CD4-positive, alpha-beta T cell treated with Interleukin-4 for 4 hours (primary cell): ENCODE results near the gene SENP6.
"Not testable (repeated sequence)": the region's sequence is repeated elsewhere in the genome, so short reads cannot be mapped to it uniquely, and the experiment has no call there.

ENCODE experiments used
- DNase-seq: peaks from one replicate; pipeline ENCODE4 v3.0.0-alpha.2; 2020

Gene SENP6

DNA sequence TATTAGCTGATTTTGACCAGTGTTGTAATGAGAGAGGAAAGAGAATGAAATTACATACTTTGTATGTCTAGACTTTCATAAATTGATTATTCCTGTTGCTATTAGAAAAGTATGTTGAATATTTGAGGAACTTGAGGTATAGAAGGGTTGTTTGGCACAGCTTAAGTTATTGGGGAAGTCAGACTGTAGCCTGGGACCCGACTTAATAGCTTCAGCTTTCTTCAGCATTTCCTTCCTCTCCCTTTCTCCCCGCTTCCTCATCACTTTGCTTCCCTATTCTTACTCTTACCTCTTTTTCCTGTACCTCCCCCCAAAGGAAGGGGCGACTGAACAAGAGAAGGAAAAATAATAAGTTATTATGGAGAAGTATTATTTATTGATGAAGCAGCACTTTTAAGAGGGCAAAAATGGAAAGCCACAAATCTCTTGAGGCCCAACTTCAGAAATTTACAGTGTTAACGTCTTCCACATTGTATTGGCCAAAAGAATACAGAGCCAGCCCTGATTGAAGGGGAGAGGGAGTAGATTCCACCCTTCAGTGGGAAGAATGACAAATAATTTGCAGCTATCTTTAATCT lies 7.4 kb downstream of the SENP6 start:
- DNase-seq, result no peak

DNA sequence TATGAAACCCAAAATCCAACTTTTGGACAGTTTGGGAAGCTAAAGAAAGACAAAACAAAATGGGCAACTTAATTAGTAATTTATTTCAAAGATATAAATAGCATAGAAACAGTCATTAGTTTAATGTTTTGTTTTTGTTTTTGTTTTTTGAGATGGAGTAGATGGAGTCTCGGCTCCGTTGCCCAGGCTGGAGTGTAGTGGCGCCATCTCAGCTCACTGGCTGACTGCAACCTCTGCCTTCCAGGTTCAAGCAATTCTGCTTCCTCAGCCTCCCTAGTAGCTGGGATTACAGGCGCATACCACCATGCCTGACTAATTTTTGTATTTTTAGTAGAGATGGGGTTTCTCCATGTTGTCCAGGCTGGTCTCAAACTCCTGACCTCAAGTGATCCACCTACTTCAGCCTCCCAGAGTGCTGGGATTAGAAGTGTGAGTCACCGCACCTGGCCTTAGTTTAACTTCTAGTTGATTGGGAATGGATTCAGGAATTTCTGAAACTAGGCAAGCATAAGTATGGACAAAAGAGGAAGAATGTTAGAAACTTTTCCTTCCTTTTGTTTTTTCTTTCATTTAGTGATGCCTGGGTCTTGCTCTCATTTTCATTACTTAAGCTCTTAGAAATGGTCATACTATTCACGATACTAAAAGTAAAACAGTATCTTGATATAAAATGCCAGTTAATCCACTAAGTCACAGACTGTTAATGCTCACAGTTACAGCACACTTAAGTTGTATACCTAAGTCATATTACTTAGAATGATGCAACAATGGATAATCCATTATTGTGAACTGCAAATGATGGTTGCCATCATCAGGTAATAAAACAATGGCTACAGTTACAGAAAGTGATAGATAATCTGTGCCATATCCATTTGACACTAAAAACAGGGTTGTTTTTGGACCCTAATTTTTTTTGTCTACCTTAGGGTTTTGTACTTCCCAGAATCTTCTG lies 8.2 kb downstream of the SENP6 start:
- DNase-seq, result no peak

DNA sequence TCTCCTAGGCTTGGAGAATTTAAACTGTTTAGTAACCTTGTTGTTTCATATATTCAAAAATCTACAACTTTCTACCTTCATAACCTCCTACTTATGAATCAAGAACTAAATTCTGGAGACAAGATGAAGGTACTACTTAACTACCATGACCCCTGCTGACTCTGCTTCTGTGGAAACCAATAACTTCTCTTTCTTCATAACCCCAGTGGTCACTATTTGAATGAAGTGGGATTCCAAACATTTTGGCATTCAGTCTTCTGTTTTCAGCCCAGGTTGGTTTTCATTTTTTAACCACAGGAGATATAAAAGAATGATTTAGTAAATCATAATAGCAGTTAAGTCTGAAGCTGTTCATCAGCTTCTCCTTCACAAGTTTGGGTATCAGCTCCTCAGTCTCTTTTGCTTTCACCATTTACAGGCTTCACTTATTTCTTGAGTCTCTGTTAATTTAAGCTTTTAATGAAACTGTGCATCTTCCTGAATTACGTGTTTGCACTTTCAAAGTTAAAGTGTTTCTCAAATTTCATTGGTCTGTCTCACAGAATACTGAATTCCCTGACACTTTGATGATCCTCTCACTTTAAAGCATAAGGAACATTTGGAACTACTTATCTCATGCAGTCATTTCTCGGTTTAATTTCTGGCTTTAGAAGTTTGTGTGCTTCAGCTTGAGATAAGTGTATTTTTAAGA lies 9.5 kb downstream of the SENP6 start:
- no peak for DNase-seq

DNA sequence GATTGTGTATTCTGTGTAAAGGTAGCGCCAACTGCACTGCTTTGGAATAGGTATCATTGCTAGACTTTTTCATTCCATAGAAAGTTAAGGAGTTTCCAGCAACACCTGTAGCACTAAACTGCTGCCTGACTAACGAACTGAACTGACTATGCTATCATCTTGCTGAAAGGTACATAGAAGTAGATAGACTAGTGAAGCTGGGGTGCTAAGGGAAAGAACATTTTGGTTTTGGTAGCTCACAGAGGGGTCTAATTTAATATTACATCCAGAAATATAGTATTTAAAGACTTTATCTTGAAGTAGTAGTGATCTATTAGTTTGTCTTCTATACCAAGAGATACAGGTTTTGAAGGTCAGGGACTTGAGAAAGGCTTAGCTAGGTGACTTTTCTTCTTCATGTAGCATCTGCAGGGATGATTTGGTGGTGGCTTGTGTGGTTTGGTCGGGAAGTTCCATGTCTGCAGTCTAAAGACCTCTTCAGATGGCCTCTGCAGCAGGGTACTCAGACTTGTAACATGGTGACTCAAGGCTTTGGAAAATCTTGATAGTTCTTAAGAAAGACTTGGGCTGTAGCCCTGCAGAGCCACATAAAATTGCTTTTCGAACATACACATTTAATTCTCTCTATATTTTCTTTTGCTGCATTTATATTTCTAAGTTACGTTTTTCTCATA lies 10.2 kb downstream of the SENP6 start:
- peak; percentile 64 for DNase-seq

DNA sequence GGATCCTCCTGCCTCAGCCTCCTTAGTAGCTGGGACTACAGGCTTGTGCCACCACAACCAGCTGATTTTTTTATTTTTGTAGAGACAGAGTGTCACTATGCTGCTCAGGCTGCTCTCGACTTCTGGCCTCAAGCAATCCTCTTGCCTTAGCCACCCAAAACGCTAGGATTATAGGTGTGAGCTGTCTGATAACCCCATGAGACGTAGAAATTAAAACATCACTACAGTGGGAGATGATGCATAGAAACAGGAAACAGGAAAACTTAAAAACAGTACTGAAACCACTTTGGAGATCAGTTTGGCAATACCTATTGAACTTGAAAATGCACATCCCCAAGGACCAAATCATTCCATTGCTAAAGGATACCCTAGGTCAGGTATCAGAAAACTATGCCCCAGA lies 10.8 kb downstream of the SENP6 start:
- DNase-seq, result no peak

DNA sequence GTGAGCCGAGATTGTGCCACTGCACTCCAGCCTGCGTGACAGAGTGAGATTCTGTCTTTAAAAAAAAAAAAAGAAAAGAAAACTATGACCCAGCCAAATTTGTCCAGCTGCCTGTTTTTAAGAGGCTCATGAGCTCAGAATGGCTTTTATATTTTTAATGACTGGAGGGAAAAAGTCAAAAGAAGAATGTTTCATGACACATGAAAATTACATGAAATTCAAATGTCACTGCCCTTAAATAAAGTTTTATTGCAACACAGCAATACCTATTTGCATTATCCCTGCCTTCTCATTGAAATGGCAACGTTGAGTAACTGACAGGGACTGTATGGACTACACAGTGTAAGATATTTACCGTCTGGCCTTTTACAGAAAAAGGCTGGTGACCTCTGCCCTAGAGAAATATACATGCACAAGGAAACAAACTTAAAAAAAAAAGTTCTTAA lies 11.4 kb downstream of the SENP6 start:
- no peak for DNase-seq

DNA sequence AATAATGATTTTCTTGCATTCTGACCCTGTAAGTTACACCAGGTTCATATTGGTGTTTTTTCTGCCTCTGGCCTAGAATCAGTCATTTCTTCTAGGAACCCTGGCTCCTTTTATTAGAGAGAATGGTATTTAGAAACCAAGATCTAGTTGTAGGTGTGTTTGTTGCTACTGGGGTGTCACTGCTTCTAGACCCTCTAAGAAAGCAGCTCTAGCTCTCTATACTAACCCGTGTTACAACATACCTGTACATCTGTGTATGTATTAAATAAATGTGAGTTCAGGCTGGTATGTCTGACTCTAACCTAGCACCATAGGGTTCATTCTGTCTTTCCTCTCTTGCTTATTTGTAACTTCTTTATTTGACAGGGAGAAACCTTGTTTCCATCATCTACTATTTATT lies 16.8 kb downstream of the SENP6 start:
- no peak for DNase-seq

DNA sequence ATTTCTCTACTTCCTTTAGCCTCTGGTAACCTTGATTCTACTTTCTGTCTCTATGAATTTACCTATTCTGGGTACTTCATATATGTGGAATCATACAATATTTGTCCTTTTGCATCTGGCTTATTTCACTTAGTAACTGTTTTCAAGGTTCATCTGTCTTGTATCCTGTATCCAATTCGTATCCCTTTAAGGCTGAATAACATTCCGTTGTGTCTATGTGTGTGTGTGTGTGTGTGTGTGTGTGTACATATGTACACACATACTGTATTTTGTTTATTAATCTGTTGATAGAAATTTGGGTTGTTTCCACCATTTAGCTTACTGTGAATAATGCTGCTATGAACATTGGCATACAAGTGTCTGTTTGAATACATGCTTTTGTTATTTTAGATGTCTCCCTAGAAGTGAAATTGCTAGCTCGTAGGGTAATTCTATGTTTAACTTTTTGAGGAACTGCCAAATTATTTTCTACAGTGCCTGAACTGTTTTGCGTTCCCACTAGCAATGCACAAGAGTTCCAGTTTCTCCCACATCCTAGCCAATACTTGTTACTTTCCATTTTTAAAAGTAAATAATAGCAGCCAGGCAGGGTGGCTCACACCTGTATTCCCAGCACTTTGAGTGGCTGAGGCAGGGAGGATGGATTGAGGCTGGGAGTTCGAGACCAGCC lies 17.7 kb downstream of the SENP6 start:
- DNase-seq, result no peak

DNA sequence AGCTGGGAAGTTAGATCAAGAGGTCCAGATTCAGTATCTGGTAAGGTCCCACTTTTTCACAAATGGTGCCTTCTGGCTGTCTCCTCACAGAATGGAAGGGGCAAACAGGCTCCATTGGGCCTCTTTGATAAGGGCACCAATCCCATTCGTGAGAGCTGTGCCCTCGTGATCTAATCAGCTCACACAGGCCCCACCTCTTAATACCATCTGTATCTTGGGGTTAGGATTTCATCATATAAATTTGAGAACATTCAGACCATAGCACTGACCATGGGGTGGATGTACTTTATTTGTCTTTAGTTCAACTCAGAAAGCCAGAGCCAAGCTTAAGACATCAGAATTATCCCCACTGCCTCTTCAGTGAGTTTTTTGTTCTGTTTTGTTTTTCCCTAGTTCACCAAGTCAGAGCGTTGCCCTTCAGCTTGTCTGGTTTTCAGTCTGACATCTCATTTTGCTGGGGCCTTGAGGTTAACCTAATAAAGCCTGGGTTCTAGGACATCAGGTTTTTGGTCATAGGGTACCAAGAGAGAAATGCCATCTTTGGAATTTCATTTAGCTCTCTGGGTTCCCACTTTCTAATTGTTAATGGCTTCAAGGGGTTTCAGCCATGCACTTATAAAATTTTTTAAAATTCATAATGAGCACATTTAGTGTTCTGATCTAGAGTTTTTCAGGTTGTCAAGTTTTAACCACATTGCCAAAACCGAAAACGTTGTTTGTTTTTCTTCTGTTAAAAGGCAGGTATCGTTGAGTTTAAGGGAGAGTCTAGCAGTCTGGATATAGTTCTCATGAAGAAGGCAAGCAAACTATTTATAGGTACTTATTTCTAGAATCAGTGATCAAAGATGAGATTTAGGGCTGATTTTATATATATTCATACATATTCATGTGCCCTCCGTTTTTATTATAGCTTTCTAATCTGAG lies 19.0 kb downstream of the SENP6 start:
- DNase-seq, result no peak

DNA sequence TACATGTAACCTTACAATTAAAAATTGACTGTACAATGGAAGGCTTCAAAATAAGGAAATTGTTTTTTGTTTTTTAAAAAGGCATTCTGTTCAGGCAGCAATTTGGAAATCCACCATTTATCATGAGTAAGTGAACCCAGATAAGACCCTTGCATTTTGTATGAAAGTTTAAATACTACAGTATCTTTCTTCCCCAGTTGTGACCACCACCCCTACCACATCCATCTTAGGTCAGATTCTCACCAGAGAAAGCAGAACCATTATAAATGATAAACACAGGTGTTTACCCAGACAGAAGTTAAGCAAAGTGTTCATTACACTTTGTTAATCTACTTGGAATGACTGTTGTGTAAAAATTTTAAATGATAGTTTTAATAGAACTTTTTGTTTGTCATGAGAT lies 20.2 kb downstream of the SENP6 start:
- no peak for DNase-seq

DNA sequence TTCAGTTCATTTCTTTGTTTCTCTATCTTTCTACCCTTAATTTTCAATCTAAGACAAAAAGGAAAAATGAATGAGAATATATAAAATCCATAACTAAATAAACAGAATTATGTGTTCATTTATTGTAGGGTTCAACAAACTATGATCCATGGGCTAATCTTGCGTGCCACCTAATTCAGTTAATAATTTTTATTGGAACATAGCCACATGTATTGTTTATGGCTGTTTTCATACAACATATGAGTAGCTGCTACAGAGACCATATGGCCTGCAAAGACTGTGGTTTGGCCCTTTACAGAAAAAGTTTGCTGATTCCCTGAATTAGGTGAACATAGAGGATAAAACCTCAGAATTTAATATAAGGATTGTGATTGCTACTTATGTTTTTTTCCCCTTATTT lies 21.8 kb downstream of the SENP6 start:
- no peak for DNase-seq

DNA sequence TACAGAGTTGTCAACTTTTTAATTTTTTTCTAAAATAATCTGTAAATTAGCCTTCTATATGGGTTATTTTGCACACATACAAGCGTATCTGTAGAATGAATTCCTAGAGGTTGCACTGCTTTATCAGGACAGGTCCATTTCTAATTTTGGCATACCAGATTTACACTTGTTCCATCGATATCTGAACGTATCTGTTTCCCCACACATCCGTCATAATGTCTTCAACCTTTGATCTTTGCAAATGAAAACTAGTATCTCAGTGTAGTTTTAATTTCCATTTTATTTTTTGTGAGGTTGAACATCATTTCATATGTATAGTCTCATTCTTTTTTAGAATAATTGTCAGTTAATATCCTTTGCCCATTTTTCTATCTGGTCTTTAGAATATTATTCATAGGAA lies 22.7 kb downstream of the SENP6 start:
- DNase-seq, result no peak

DNA sequence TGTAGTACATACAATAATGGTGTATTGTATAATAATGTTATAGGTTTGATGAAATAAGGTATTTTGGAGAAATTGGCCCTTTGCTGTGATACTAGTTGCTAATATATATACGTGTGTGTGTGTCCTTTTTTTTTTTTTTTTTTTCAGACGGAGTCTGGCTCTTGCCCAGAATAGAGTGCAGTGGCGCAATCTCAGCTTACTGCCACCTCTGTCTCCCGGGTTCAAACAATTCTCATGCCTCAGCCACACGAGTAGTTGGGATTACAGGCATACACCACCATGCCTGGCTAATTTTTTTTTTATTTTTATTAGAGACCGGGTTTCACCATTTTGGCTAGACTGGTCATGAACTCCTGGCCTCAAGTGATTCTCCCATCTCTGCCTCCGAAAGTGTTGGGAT lies 23.3 kb downstream of the SENP6 start:
- DNase-seq, result no peak

DNA sequence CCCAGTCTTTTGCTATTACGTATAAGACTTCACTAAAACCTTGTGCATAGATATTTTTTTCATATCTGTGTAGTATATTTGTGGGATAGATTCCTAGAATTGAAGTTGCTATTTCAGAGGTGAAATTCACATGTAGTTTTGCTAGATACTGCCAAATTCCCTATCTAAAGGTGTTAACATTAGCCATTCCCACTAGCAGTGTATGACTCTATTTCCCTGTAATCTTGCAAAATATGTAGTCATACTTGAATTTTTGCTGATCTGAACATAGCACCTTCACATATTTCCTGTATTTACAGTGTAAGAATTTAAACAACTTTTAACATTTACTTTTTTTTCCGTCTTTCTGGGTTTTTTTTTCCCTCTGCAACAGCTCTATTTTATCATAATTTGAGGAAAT lies 24.9 kb downstream of the SENP6 start:
- no peak for DNase-seq

DNA sequence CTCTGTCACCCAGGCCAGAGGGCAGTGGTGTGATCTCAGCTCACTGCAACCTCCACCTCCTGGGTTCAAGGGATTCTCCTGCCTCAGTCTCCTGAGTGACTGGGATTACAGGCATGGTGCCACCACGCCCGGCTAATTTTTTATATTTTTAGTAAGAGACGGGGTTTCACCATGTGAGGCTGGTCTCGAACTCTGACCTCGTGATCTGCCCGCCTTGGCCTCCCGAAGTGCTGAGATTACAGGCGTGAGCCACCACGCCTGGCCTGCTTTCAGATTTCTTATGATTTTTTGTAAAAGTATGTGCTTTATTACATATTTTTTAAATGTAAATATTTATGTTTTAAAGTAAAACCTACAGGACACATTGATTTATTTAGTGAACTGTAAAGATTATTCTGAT lies 26.0 kb downstream of the SENP6 start:
- not testable (repeated sequence) for DNase-seq

DNA sequence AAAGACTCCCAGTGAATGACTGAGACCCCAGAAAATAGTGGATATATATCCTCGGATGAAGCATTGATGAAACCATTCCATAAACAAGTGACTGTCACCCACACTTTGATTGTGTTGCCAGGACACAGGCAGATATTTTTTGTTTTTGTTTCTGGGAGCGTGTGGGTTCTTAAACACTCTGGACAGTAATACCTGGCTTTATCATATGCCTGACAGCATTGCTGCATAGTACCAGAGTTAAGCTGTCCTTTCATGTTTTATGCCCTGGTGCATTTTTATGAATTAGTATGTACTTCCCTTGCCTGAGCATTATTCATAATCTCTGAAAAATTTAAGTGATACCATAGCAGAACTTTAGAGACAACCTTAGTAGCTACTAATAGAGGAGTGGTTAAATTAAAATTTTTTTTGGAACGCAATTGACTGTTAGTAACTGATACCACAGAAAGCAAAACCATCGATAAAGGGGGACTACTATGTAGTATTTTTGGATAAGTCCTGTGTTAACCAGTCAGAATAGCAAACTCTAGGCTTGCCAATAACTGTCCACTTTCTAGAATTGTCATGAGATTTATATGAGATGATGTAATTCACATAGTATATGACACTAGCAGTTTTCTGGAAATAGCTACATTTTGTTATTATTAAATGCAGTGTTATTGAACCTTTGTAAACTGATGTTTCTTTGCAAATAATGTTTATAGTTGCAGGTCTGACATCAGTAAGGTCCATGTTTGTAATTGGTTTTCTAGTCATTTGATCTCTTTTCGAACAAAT lies 30.4 kb downstream of the SENP6 start:
- DNase-seq, result no peak

DNA sequence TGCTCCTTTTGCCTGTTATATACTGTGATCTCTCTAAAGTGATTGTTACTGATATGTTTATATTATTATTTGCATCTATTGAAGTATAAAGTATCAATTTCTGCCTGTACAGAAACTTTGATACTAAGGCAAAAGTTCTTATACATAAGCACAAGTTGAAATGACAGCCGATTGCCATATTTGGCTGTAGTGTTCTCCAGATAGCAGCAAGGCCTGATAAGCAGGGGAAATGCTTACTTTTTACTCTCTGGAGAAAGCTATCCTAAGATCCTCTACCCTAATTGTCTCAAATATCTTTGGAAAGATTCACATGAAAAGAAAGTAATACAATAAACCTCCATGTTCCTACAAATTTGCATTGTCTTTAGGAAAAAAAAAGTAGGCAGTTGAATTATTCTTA lies 31.4 kb downstream of the SENP6 start:
- no peak for DNase-seq

DNA sequence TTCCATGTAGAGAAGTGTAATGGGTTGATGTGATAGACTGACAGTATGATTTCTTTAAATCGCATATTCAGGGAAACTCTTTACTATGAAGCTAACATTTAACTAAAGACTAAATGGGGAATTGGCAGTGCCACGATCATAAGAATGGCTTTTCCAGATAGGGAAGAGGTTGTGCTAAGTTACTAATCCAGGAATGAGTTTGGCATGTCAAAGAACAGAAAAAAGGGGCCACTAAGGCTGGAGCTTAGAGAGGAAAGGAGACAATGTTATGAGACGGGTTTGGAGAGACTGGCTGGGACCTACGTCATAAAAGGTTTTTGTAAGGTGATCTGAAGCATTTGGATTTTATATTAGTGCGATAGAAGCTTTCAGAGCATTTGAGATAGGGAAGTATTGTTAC lies 40.6 kb downstream of the SENP6 start:
- no peak for DNase-seq

DNA sequence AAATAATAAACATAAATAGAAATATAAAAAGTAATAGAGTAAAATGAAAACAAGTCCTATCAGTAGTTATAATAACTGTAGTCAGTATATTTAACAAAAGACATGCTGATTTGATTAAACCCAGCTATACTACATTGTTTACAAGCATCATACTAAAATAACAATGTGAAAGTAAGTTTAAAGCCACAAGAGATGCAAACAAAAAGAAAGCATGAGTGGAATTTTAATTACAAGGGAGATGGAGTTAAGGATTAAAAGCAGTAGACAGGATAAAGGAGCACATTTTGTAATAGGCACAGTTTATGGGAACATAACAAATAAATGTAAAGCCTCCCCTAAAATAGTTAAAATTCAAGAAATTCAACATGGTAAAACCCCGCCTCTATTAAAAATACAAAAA lies 41.5 kb downstream of the SENP6 start:
- DNase-seq, result no peak

DNA sequence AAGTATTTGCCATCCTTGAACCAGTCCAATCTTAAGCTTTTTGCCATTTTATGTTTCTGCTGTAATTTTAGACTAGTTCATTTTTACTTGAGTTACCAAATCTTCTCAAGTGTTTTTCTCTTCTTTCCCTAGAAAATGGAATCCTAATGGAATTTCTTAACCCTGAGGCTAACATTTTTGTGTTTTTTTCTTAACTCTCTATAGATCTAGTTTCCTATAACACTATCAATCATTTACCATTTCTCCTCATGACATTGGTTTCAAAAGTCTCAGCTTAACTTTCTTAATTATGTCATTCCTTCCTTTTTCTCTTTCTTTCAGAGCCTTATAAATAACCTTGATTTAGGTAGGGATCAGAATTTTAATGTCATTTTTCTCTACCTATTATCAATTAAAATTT lies 54.8 kb downstream of the SENP6 start:
- DNase-seq, result no peak

DNA sequence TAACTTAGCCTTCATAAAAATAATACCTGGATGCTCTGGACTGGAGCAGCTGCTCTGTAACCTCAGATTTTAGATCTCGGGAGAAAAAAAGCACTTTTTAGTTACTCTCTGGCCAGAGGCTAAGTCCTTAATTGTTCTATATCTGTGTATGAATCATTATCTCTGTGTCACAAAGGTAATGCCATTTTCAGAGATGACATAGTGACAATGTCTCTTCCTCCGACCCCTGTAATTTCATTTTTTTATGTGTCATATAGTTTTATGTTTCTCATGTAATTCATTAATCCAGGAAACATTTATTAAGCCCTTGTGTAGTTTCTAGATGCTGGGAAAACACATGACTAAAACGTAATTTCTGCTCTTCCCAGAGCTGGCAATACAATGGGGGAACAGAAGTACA lies 55.6 kb downstream of the SENP6 start:
- DNase-seq, result no peak
